ENCODE results near the gene LEF1. TPM values are rescaled to one million over a fixed set of nuclear protein-coding genes. Genes with fewer than 3 reads are reported as not detected.

LEF1 gene
- total RNA-seq, 1 donor from 2014 or later = 1.7 TPM

GRCh38 chr4:108180513-108180912 is 11.8 kb upstream of the LEF1 start:
- no peak for DNase-seq (ENCODE audit: extremely low spot score, unreplicated experiment)
- peaks cover 35% of the 10 kb centered on the region for H3K27me3 Mint-ChIP-seq (ENCODE audit: unreplicated experiment)

DNA sequence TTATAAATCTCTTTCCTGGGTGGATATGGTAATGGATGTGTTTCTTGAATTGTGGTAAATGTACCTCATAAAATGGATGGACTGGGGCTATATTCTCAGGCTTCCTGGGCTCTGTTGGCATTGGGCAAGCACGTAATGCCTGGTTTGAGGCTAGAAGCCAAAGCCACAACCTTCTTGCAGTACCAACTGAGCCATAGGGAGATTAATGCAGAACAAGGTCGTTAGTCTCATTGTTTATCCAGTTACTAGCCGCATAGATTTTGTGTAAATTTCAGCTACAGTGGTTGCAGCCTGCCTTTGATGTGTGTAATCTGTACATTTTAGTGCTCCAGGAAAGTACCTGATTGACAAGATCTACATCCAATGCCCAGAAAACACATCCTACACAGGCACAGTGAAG is 7.2 kb upstream of the LEF1 start:
- H3K36me3 Mint-ChIP-seq (ENCODE audit: unreplicated experiment) = no peaks in the 10 kb centered on the region
- H3K27ac Mint-ChIP-seq (ENCODE audit: unreplicated experiment) = no peak overlapping the region
- peaks cover 14% of the 10 kb centered on the region for H3K4me1 Mint-ChIP-seq (ENCODE audit: unreplicated experiment)
- DNase-seq (ENCODE audit: extremely low spot score, unreplicated experiment) = no peak
- H3K27me3 Mint-ChIP-seq (ENCODE audit: unreplicated experiment) = peaks cover 49% of the 10 kb centered on the region
- TF ChIP-seq, protein P1, sequence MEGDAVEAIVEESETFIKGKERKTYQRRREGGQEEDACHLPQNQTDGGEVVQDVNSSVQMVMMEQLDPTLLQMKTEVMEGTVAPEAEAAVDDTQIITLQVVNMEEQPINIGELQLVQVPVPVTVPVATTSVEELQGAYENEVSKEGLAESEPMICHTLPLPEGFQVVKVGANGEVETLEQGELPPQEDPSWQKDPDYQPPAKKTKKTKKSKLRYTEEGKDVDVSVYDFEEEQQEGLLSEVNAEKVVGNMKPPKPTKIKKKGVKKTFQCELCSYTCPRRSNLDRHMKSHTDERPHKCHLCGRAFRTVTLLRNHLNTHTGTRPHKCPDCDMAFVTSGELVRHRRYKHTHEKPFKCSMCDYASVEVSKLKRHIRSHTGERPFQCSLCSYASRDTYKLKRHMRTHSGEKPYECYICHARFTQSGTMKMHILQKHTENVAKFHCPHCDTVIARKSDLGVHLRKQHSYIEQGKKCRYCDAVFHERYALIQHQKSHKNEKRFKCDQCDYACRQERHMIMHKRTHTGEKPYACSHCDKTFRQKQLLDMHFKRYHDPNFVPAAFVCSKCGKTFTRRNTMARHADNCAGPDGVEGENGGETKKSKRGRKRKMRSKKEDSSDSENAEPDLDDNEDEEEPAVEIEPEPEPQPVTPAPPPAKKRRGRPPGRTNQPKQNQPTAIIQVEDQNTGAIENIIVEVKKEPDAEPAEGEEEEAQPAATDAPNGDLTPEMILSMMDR (IDR thresholded peaks at IDR 0.05) = no peak
- no peaks in the 10 kb centered on the region for H3K9me3 Mint-ChIP-seq (ENCODE audit: unreplicated experiment)
- no peak overlapping the region for H3K4me3 Mint-ChIP-seq (ENCODE audit: unreplicated experiment)

More at GRCh38 chr4:108180513-108180912, 11.8 kb upstream of the LEF1 start:
- no peak overlapping the region for H3K27ac Mint-ChIP-seq (ENCODE audit: unreplicated experiment)
- H3K36me3 Mint-ChIP-seq (ENCODE audit: unreplicated experiment) = no peaks in the 10 kb centered on the region
- TF ChIP-seq, protein P1 (IDR thresholded peaks at IDR 0.05) = no peak
- no peak overlapping the region for H3K4me3 Mint-ChIP-seq (ENCODE audit: unreplicated experiment)
- H3K9me3 Mint-ChIP-seq (ENCODE audit: unreplicated experiment) = no peaks in the 10 kb centered on the region
- no peaks in the 10 kb centered on the region for H3K4me1 Mint-ChIP-seq (ENCODE audit: unreplicated experiment)

GRCh38 chr4:108174856-108175255 is 6.1 kb upstream of the LEF1 start:
- Mint-ChIP-seq H3K9me3 (ENCODE audit: unreplicated experiment) (no peaks in the 10 kb centered on the region), H3K36me3 (ENCODE audit: unreplicated experiment) (no peaks in the 10 kb centered on the region), H3K4me1 (ENCODE audit: unreplicated experiment) (peaks cover 14% of the 10 kb centered on the region), H3K4me3 (ENCODE audit: unreplicated experiment) (no peak overlapping the region), H3K27ac (ENCODE audit: unreplicated experiment) (no peak overlapping the region), H3K27me3 (ENCODE audit: unreplicated experiment) (peaks cover 50% of the 10 kb centered on the region)
- TF ChIP-seq, protein P1 (IDR thresholded peaks at IDR 0.05) = no peak
- no peak for DNase-seq (ENCODE audit: extremely low spot score, unreplicated experiment)

DNA sequence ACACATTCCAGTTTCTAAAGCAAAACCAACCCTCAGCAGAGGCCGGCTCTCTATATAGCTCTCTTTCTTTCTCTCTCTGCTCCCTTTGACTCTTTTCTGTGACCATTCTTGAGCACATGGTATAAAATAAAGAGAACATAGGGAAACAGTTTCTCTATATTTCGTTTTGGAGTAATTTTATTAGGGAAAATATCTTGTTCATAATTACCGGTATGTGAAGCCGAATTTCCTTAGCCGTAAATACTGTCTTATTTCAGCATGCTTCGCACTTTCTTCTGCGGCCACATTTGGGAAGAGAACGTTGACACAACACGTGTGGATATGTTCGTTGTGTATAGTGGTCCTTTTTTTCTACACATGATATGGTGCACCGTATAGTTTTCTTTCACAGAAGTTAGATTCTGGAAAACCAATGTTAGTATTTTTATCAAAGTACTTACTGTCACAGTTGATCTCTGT is 4.9 kb upstream of the LEF1 start:
- no peaks in the 10 kb centered on the region for H3K36me3 Mint-ChIP-seq (ENCODE audit: unreplicated experiment)

DNA sequence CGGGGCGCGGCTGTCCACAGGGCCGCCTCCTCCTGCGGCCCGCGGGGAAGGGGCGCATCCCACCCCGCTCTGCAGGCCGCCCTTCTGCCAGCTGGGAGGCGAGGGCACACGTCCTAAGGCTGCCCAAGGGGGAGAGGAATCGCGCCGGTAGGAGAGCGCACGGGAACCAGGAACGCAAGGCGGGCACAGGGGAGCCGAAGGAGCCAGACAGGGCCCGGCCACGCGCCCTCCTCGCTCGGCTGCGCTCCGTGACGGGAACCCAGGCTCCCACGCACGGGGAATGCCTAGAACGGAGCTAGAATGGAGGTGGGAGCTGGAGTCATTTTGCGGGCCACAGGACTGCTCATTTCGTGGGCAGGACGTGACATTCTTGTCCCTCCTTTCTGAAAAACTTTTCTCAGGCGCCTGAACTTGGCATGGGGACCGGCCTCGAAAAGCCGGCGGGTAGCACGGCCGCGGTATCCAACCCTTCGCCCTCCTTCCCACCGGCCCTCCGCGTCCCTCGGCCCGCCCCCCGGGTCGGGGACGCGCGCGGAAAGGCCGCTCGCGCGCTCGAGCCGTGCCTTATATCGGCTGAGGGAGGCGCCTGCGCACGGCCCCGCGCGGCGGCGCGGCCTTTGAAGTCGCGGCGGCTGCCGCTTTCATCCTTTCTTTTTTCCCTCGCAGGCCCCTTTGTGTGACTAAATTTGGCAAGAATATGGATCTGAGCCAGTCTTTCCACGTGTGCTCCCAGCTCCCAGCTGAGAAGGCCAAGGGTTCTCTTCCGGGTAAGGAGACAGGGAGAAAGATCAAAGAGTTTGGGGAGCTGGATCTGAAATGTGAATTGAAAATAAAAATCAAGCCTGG is 4.2 kb upstream of the LEF1 start:
- peaks cover 26% of the 10 kb centered on the region for H3K4me1 Mint-ChIP-seq (ENCODE audit: unreplicated experiment)
- no peaks in the 10 kb centered on the region for H3K9me3 Mint-ChIP-seq (ENCODE audit: unreplicated experiment)
- H3K27me3 Mint-ChIP-seq (ENCODE audit: unreplicated experiment) = peaks cover 58% of the 10 kb centered on the region
- TF ChIP-seq, protein P1 (IDR thresholded peaks at IDR 0.05) = peak; percentile 2
- H3K27ac Mint-ChIP-seq (ENCODE audit: unreplicated experiment) = no peak overlapping the region
- H3K36me3 Mint-ChIP-seq (ENCODE audit: unreplicated experiment) = no peaks in the 10 kb centered on the region
- no peak for DNase-seq (ENCODE audit: extremely low spot score, unreplicated experiment)
- peak overlapping the region; percentile 82 for H3K4me3 Mint-ChIP-seq (ENCODE audit: unreplicated experiment)

More for the DNA sequence above, 4.9 kb upstream of the LEF1 start:
- DNase-seq (ENCODE audit: extremely low spot score, unreplicated experiment) = no peak
- no peaks in the 10 kb centered on the region for H3K9me3 Mint-ChIP-seq (ENCODE audit: unreplicated experiment)
- no peak overlapping the region for H3K27ac Mint-ChIP-seq (ENCODE audit: unreplicated experiment)
- peaks cover 23% of the 10 kb centered on the region for H3K4me1 Mint-ChIP-seq (ENCODE audit: unreplicated experiment)
- TF ChIP-seq, protein P1 (IDR thresholded peaks at IDR 0.05) = no peak
- H3K4me3 Mint-ChIP-seq (ENCODE audit: unreplicated experiment) = peak overlapping the region; percentile 82
- H3K27me3 Mint-ChIP-seq (ENCODE audit: unreplicated experiment) = peaks cover 58% of the 10 kb centered on the region
